ENCODE data around the gene KRT82. TPM values are rescaled to one million over a fixed set of nuclear protein-coding genes. Genes with fewer than 3 reads are reported as not detected.

KRT82 gene
- total RNA-seq, 1 experiment from 2014 or later = not detected

GRCh38 chr12:52440821-52441319, 34.7 kb upstream of the KRT82 start:
- Histone ChIP-seq H4K91ac (ENCODE audit: insufficient read length, low read depth, low read length) (no peak overlapping the region), H3K56ac (ENCODE audit: insufficient read length, low read depth, low read length) (no peak overlapping the region), H4K5ac (ENCODE audit: insufficient read length, low read depth, low read length) (no peak overlapping the region), H3K4ac (ENCODE audit: low read depth, low read length) (no peak overlapping the region), H3K27ac (ENCODE audit: insufficient read length, low read depth, low read length) (no peak overlapping the region), H2BK5ac (ENCODE audit: insufficient read length, low read length) (no peak overlapping the region), H3K79me1 (ENCODE audit: insufficient read depth, low read depth, low read length, poor library complexity, severe bottlenecking) (no peaks in the 10 kb centered on the region), H3K27me3 (ENCODE audit: insufficient read depth, low read length) (no peaks in the 10 kb centered on the region), H3K23me2 (ENCODE audit: insufficient read length, low read depth, low read length, poor library complexity, severe bottlenecking) (no peaks in the 10 kb centered on the region), H3T11ph (ENCODE audit: low read length) (no peak overlapping the region), H3K18ac (ENCODE audit: insufficient read length, low read depth, low read length) (no peak overlapping the region), H3K79me2 (ENCODE audit: insufficient read depth, low read length) (no peaks in the 10 kb centered on the region), H3K4me2 (ENCODE audit: insufficient read depth, insufficient read length, low read length) (no peak overlapping the region), H3K14ac (ENCODE audit: insufficient read depth, low read length) (no peak overlapping the region), H4K8ac (replicated peaks; ENCODE audit: insufficient read length, low read depth, low read length) (no peak overlapping the region), H2BK12ac (ENCODE audit: insufficient read length, low read depth, low read length) (no peak overlapping the region), H2AK5ac (ENCODE audit: insufficient read length, low read length) (no peak overlapping the region), H4K20me1 (ENCODE audit: control insufficient read depth, insufficient read depth, insufficient read length) (no peaks in the 10 kb centered on the region), H2BK20ac (ENCODE audit: low read depth, low read length, poor library complexity, severe bottlenecking) (no peak overlapping the region), H3K4me1 (ENCODE audit: insufficient read depth, low read length) (0 out of 2 replicates have a peak, but pooled peaks cover 2% of the 10 kb centered on the region), H3K9me3 (ENCODE audit: control insufficient read depth, low read depth, low read length) (no peaks in the 10 kb centered on the region), H2AFZ (ENCODE audit: low read length) (no peak overlapping the region), H3K23ac (ENCODE audit: insufficient read length, low read depth, low read length) (no peak overlapping the region), H2BK15ac (ENCODE audit: low read depth, low read length) (no peak overlapping the region), H3K9ac (ENCODE audit: extremely low read depth, insufficient read length, low read length) (no peak overlapping the region), H2BK120ac (ENCODE audit: low read depth, low read length, poor library complexity, severe bottlenecking) (no peak overlapping the region)
- no peaks in the 10 kb centered on the region for H3K36me3 Mint-ChIP-seq (ENCODE audit: insufficient read depth in 1 of 3, low read depth in 3 of 3)
- H3K9me3 Mint-ChIP-seq = no peaks in the 10 kb centered on the region
- H3K27ac Mint-ChIP-seq = peak overlapping the region in 1 of 3 experiments; percentile 50; a peak in 1 of 7 replicates
- H3K4me1 Mint-ChIP-seq = peaks cover 20 to 27% of the 10 kb centered on the region in 2 experiments
- TF ChIP-seq, protein P1, sequence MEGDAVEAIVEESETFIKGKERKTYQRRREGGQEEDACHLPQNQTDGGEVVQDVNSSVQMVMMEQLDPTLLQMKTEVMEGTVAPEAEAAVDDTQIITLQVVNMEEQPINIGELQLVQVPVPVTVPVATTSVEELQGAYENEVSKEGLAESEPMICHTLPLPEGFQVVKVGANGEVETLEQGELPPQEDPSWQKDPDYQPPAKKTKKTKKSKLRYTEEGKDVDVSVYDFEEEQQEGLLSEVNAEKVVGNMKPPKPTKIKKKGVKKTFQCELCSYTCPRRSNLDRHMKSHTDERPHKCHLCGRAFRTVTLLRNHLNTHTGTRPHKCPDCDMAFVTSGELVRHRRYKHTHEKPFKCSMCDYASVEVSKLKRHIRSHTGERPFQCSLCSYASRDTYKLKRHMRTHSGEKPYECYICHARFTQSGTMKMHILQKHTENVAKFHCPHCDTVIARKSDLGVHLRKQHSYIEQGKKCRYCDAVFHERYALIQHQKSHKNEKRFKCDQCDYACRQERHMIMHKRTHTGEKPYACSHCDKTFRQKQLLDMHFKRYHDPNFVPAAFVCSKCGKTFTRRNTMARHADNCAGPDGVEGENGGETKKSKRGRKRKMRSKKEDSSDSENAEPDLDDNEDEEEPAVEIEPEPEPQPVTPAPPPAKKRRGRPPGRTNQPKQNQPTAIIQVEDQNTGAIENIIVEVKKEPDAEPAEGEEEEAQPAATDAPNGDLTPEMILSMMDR (conservative IDR thresholded peaks at IDR 0.05) = no peak
- DNase-seq = no peak
- H3K27me3 Mint-ChIP-seq (ENCODE audit: low read depth) = peaks cover 3% of the 10 kb centered on the region
- WGBS (ENCODE audit: extremely low coverage, insufficient read length, low lambda C conversion rate) = no CpG with 5 or more reads among the region's 5 CpGs
- H3K4me3 Mint-ChIP-seq = no peak overlapping the region
